ENCODE results near the gene SV2C.

DNA sequence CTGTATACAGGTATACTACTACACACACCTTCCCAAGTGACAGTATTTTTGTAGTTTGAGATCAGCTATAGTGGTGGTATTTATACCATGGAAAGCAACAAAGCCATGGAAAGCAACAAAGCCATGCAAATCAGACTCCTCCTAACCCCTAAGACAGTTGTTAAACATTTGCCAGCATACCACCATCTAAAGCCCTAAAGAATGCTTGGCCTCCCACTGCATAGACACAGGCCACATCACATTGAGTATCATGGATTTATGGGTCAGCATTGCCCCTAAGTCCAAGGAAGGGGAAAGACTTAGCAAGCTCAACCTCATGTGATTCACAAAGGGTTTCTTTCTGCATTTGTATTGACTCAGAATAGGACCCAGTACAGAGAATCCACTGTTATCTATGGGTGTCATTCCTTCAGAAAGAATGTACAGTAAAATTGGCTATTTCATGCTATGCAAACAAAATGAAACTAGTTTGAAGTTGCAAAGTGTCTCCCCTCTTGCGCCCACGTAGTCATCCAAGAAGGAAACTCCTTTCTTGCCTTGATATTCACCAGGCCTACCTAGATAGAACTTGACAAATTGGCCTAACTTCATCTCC is 249.5 kb downstream of the SV2C start:
- TF ChIP-seq, protein P1, sequence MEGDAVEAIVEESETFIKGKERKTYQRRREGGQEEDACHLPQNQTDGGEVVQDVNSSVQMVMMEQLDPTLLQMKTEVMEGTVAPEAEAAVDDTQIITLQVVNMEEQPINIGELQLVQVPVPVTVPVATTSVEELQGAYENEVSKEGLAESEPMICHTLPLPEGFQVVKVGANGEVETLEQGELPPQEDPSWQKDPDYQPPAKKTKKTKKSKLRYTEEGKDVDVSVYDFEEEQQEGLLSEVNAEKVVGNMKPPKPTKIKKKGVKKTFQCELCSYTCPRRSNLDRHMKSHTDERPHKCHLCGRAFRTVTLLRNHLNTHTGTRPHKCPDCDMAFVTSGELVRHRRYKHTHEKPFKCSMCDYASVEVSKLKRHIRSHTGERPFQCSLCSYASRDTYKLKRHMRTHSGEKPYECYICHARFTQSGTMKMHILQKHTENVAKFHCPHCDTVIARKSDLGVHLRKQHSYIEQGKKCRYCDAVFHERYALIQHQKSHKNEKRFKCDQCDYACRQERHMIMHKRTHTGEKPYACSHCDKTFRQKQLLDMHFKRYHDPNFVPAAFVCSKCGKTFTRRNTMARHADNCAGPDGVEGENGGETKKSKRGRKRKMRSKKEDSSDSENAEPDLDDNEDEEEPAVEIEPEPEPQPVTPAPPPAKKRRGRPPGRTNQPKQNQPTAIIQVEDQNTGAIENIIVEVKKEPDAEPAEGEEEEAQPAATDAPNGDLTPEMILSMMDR (IDR thresholded peaks at IDR 0.05), result no peak
- no peak for TF ChIP-seq POLR2AphosphoS5 (IDR thresholded peaks at IDR 0.05; ENCODE audit: insufficient read depth in 1 of 2, low read depth in 1 of 2)

All from vagina (tissue), 2 donors.